GM23248 (cell line): Measurements from ENCODE around the gene VRK1. TPM values are rescaled to one million over a fixed set of nuclear protein-coding genes. Genes with fewer than 3 reads are reported as not detected.
"Not testable (repeated sequence)": the region's sequence is repeated elsewhere in the genome, so short reads cannot be mapped to it uniquely, and the experiment has no call there.

ENCODE experiments used
- DNase-seq: peaks from one replicate; pipeline ENCODE4 v3.0.0-alpha.2; 2015
- H2AFZ ChIP-seq: fragments of 200-600 bp; sonication (generic); 2 replicates; pipeline ENCODE4 v1.6.1; 2016; ENCODE audit warnings: antibody characterized with exemption
- H3F3A ChIP-seq: fragments of 200-600 bp; sonication (generic); 2 replicates; pipeline ENCODE4 v1.6.1; 2016; ENCODE audit warnings: mild to moderate bottlenecking, antibody characterized with exemption, mixed run types; ENCODE audit not compliant: insufficient read depth
- H3K27ac ChIP-seq: fragments of 200-600 bp; sonication (generic); 2 replicates; pipeline ENCODE4 v1.5.1; 2016; ENCODE audit warnings: mild to moderate bottlenecking
- H3K27me3 ChIP-seq: fragments of 200-600 bp; sonication (generic); replicated peaks from 2 replicates; pipeline ENCODE4 v1.6.1; 2016; ENCODE audit warnings: mild to moderate bottlenecking; ENCODE audit not compliant: insufficient read depth
- H3K36me3 ChIP-seq: fragments of 200-600 bp; sonication (generic); 2 replicates; pipeline ENCODE4 v1.6.1; 2016; ENCODE audit warnings: low read depth, mild to moderate bottlenecking
- H3K4me1 ChIP-seq: fragments of 200-600 bp; sonication (generic); 2 replicates; pipeline ENCODE4 v1.6.1; 2016; ENCODE audit warnings: mild to moderate bottlenecking; ENCODE audit not compliant: insufficient read depth
- H3K4me2 ChIP-seq: fragments of 200-600 bp; sonication (generic); one replicate; pipeline ENCODE4 v1.6.1; 2016; ENCODE audit warnings: mild to moderate bottlenecking; ENCODE audit not compliant: unreplicated experiment
- H3K4me3 ChIP-seq: fragments of 200-600 bp; sonication (generic); 2 replicates; pipeline ENCODE4 v1.5.1; 2016; ENCODE audit warnings: mild to moderate bottlenecking
- H3K79me2 ChIP-seq: fragments of 200-600 bp; sonication (generic); 2 replicates; pipeline ENCODE4 v1.6.1; 2016; ENCODE audit warnings: mild to moderate bottlenecking; ENCODE audit not compliant: insufficient read depth
- H3K9ac ChIP-seq: fragments of 200-600 bp; sonication (generic); 2 replicates; pipeline ENCODE4 v1.6.1; 2016; ENCODE audit warnings: mild to moderate bottlenecking
- H3K9me2 ChIP-seq: fragments of 200-600 bp; sonication (generic); 2 replicates; pipeline ENCODE4 v1.6.1; 2016; ENCODE audit warnings: mixed run types, mild to moderate bottlenecking, moderate library complexity; ENCODE audit not compliant: insufficient read depth
- H3K9me3 ChIP-seq: fragments of 200-600 bp; sonication (generic); one replicate; pipeline ENCODE4 v1.6.1; 2017; ENCODE audit warnings: low read depth
- H4K20me1 ChIP-seq: fragments of 200-600 bp; sonication (generic); 2 replicates; pipeline ENCODE4 v1.6.0; 2016; ENCODE audit not compliant: insufficient read depth
- EZH2 ChIP-seq: fragments of 200-600 bp; sonication (generic); IDR thresholded peaks from 2 replicates; pipeline ENCODE4 v1.6.1; 2018; ENCODE audit warnings: antibody characterized with exemption, mild to moderate bottlenecking; ENCODE audit not compliant: insufficient read depth, poor library complexity, severe bottlenecking
- EZH2phosphoT487 ChIP-seq: fragments of 200-600 bp; sonication (generic); IDR thresholded peaks from 2 replicates; pipeline ENCODE4 v1.6.1; 2018; ENCODE audit warnings: antibody characterized with exemption, moderate library complexity, mild to moderate bottlenecking, low read depth; ENCODE audit not compliant: insufficient read depth
- WGBS, 2 experiments: methylation state at CpG; one replicate each; pipeline ENCODE4 v1.1.6; 2015 to 2017; ENCODE audit warnings: low lambda C conversion rate in 2 of 2, low coverage in 1 of 2; ENCODE audit errors: missing lambda C conversion rate in 2 of 2; 5-methylcytosine and 5-hydroxymethylcytosine counted together
- in situ Hi-C: fragments of 300-500 bp; cut with MboI; formaldehyde crosslinking; loops from 2 replicates; pipeline ENCODE4 v1.15.0; 2020
- polyA plus RNA-seq: library from polyadenylated mRNA; unstranded; fragments of >200 nt; fragmentation: Nextera tagmentation; extraction: Ambion mirVana; gene quantifications from 2 replicates; pipeline ENCODE4 v1.2.1, GENCODE V29; 2016
- total RNA-seq: library from RNA; depleted of rRNA; stranded (reverse); fragments of >200 nt; shearing (Covaris generic); gene quantifications from 2 replicates; pipeline ENCODE4 v1.2.3, GENCODE V29; 2014

Gene VRK1
- total and polyA plus RNA-seq, 2 experiments from 2014 or later = 17.3 to 19.1 TPM

DNA sequence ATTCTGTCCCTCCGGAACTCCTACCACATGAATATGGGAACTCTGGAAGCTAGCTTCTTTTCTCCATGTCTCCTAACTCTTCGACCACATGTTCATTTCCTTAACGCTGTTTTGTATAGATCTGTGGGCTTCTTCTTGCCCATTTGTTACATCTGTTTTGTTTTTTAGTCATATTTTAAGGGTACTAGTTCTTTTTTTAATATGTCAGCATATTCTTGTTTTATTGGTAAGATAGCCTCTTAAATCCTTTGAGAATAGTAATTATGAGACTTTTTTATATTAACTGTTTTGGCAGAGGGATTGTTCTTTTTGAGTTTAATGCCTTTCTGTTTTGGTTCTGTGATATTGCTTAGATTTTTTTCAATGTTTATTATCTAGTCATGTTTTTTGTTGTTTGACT, 70.5 kb downstream of the VRK1 start:
- TF ChIP-seq EZH2 (no peak), EZH2phosphoT487 (no peak)
- Histone ChIP-seq H3K4me2 (no peak overlapping the region), H3K4me1 (no peaks in the 10 kb centered on the region), H3K9me3 (no peaks in the 10 kb centered on the region), H3K4me3 (no peak overlapping the region), H3K79me2 (no peaks in the 10 kb centered on the region), H3K9ac (no peak overlapping the region), H3K27ac (no peak overlapping the region), H4K20me1 (no peaks in the 10 kb centered on the region), H3K27me3 (no peaks in the 10 kb centered on the region), H3K36me3 (0 out of 2 replicates have a peak, but pooled peaks cover 3% of the 10 kb centered on the region), H2AFZ (no peak overlapping the region), H3K9me2 (no peaks in the 10 kb centered on the region; the same call in 1 of the 2 replicates), H3F3A (no peaks in the 10 kb centered on the region)
- in situ Hi-C loops = no loop called here
- DNase-seq = no peak
- WGBS, 2 experiments = 66 to 68% methylated on average over 3 of the region's 3 CpGs

DNA sequence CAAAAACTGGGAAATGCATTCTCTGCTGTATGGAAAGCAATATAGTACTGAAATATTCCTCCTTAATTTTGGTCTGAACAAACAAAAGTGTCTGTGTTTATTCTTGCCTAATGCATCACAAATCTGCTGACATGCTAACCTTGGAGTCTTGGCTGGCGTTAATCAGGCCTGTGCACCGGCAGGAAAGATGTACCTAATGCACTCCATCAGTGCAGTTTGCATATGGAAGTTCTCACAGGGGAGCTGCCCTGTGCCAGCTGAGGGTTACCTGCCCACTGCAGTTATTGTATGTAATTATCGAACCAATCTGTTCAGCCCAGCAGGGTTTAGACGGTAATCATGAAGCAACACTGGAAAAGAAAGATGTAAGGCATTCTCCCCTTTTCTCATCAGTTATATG, 76.9 kb downstream of the VRK1 start:
- in situ Hi-C loops = no loop called here

DNA sequence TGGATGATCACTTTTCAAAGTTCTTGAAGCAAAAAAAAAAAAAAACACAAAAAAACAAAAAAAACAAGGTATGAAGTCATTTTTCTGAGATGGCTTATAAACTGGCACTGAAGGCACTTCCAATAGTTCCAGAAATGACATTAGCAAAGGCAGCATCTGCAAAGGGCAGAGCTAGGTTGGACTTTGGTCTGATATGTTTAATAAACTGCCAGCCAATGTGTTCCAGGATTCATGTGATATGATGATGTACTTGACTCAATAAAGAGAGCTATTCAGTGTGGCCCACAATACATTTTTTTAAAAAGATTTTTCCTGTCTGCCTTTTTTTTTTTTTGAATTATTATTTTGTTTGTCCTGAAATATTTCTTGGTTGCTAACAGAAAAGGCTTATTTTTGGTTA, 79.6 kb downstream of the VRK1 start:
- no peak overlapping the region for H3K27ac ChIP-seq
- H3K4me2 ChIP-seq = no peak overlapping the region
- H4K20me1 ChIP-seq = no peaks in the 10 kb centered on the region
- H3K9me2 ChIP-seq = no peaks in the 10 kb centered on the region
- no peaks in the 10 kb centered on the region for H3K27me3 ChIP-seq
- no peaks in the 10 kb centered on the region for H3K79me2 ChIP-seq
- H2AFZ ChIP-seq = no peak overlapping the region
- no peak overlapping the region for H3K9ac ChIP-seq
- H3K4me1 ChIP-seq = no peaks in the 10 kb centered on the region
- H3F3A ChIP-seq = no peaks in the 10 kb centered on the region
- DNase-seq = no peak
- H3K36me3 ChIP-seq = no peaks in the 10 kb centered on the region
- no peak overlapping the region for H3K4me3 ChIP-seq
- TF ChIP-seq EZH2phosphoT487 = no peak
- no peak for TF ChIP-seq EZH2
- H3K9me3 ChIP-seq = no peaks in the 10 kb centered on the region
- in situ Hi-C loops = no loop called here

More for the DNA sequence above, 76.9 kb downstream of the VRK1 start:
- Histone ChIP-seq H3K36me3 (0 out of 2 replicates have a peak, but pooled peaks cover 2% of the 10 kb centered on the region), H3K27ac (no peak overlapping the region), H3K4me3 (no peak overlapping the region), H3K9ac (no peak overlapping the region), H3K9me2 (no peaks in the 10 kb centered on the region; the same call in 1 of the 2 replicates), H3K4me1 (no peaks in the 10 kb centered on the region), H3F3A (no peaks in the 10 kb centered on the region), H3K79me2 (no peaks in the 10 kb centered on the region), H2AFZ (no peak overlapping the region), H4K20me1 (no peaks in the 10 kb centered on the region), H3K27me3 (no peaks in the 10 kb centered on the region), H3K9me3 (no peaks in the 10 kb centered on the region), H3K4me2 (no peak overlapping the region)
- WGBS, 2 experiments = 86 to 88% methylated on average over 4 of the region's 4 CpGs
- TF ChIP-seq EZH2 (no peak), EZH2phosphoT487 (no peak)
- DNase-seq = no peak

DNA sequence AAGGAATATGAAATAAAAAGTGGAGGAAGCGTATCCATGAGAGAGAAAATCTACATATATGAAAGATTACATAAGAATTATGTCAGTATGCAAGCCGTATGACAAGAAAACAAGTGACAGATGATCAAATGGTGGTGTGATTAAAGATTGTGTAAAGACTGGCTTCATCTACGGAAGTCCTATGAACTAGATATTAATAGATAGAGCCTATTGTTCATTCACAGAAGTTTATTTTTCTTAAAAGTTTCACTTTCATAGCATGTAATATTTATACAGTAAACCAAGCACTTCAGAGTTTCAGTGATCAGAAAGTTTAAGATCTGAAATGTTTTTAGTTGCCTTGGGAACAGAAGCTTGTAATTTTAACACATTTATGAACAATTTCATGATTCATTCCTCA, 84.5 kb downstream of the VRK1 start:
- Histone ChIP-seq H3K9me3 (no peaks in the 10 kb centered on the region), H3K79me2 (no peaks in the 10 kb centered on the region), H3K36me3 (no peaks in the 10 kb centered on the region), H3K4me1 (no peaks in the 10 kb centered on the region), H3K4me2 (no peak overlapping the region), H4K20me1 (no peaks in the 10 kb centered on the region), H3K9me2 (no peaks in the 10 kb centered on the region), H2AFZ (no peak overlapping the region), H3K4me3 (no peak overlapping the region), H3K9ac (no peak overlapping the region), H3F3A (no peaks in the 10 kb centered on the region), H3K27me3 (no peaks in the 10 kb centered on the region), H3K27ac (no peak overlapping the region)
- TF ChIP-seq EZH2 (no peak), EZH2phosphoT487 (no peak)
- 87 to 88% methylated on average over 3 of the region's 3 CpGs for WGBS, 2 experiments
- in situ Hi-C loops = no loop called here
- peak; percentile 4 for DNase-seq

DNA sequence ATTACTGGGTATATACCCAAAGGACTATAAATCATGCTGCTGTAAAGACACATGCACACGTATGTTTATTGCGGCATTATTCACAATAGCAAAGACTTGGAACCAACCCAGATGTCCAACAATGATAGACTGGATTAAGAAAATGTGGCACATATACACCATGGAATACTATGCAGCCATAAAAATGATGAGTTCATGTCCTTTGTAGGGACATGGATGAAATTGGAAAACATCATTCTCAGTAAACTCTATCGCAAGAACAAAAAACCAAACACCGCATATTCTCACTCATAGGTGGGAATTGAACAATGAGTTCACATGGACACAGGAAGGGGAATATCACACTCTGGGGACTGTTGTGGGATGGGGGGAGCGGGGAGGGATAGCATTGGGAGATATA, 86.8 kb downstream of the VRK1 start:
- H4K20me1 ChIP-seq, H3K4me2 ChIP-seq, in situ Hi-C loops, H3F3A ChIP-seq, H3K9ac ChIP-seq, H3K36me3 ChIP-seq, H3K4me1 ChIP-seq, H3K27ac ChIP-seq, H3K9me3 ChIP-seq, H3K27me3 ChIP-seq, DNase-seq, H2AFZ ChIP-seq, H3K79me2 ChIP-seq, H3K4me3 ChIP-seq, H3K9me2 ChIP-seq: not testable (repeated sequence)
- WGBS, 2 experiments = 95 to 99% methylated on average over 5 of the region's 5 CpGs
